H9 (cell line): ENCODE results near the gene LORICRIN. TPM values are rescaled to one million over a fixed set of nuclear protein-coding genes. Genes with fewer than 3 reads are reported as not detected.

Experiments
- DNase-seq: peaks from one replicate; pipeline ENCODE4 v3.0.0-alpha.2; 2017
- H2AFZ ChIP-seq: one replicate; pipeline ENCODE4 v1.6.1; 2013; ENCODE audit warnings: mild to moderate bottlenecking, low read length, control low read depth, moderate library complexity
- H2AK5ac ChIP-seq: 2 replicates; pipeline ENCODE4 v1.6.1; 2013; ENCODE audit warnings: low read length, control low read depth, mixed read lengths; ENCODE audit not compliant: insufficient read length
- H2BK120ac ChIP-seq: one replicate; pipeline ENCODE4 v1.6.1; 2013; ENCODE audit warnings: low read depth, mild to moderate bottlenecking, low read length, control low read depth, inconsistent platforms; ENCODE audit not compliant: poor library complexity, severe bottlenecking
- H2BK12ac ChIP-seq: 2 replicates; pipeline ENCODE4 v1.6.1; 2013; ENCODE audit warnings: low read length, control low read depth, mixed read lengths, low read depth; ENCODE audit not compliant: insufficient read length
- H2BK15ac ChIP-seq: 2 replicates; pipeline ENCODE4 v1.6.1; 2013; ENCODE audit warnings: low read depth, low read length, control low read depth
- H2BK20ac ChIP-seq: one replicate; pipeline ENCODE4 v1.6.1; 2013; ENCODE audit warnings: low read depth, mild to moderate bottlenecking, low read length, control low read depth, inconsistent platforms; ENCODE audit not compliant: poor library complexity, severe bottlenecking
- H2BK5ac ChIP-seq: 2 replicates; pipeline ENCODE4 v1.6.1; 2013; ENCODE audit warnings: low read length, control low read depth, mixed read lengths; ENCODE audit not compliant: insufficient read length
- H3K14ac ChIP-seq: 2 replicates; pipeline ENCODE4 v1.6.1; 2013; ENCODE audit warnings: low read length, control low read depth; ENCODE audit not compliant: insufficient read depth
- H3K18ac ChIP-seq: 2 replicates; pipeline ENCODE4 v1.6.1; 2013; ENCODE audit warnings: low read depth, mild to moderate bottlenecking, mixed read lengths, low read length, control low read depth; ENCODE audit not compliant: insufficient read length
- H3K23ac ChIP-seq: 2 replicates; pipeline ENCODE4 v1.6.1; 2013; ENCODE audit warnings: low read length, control low read depth, mixed read lengths, low read depth; ENCODE audit not compliant: insufficient read length
- H3K23me2 ChIP-seq: 2 replicates; pipeline ENCODE4 v1.6.1; 2013; ENCODE audit warnings: low read depth, mild to moderate bottlenecking, mixed read lengths, low read length, control low read depth; ENCODE audit not compliant: insufficient read length, poor library complexity, severe bottlenecking
- H3K27ac ChIP-seq: 2 replicates; pipeline ENCODE4 v1.5.1; 2013; ENCODE audit warnings: low read length, control low read depth, mixed read lengths, low read depth; ENCODE audit not compliant: insufficient read length
- H3K27me3 ChIP-seq: 2 replicates; pipeline ENCODE4 v1.6.1; 2013; ENCODE audit warnings: low read length, control low read depth, inconsistent platforms; ENCODE audit not compliant: insufficient read depth
- H3K4ac ChIP-seq: 2 replicates; pipeline ENCODE4 v1.6.1; 2013; ENCODE audit warnings: low read depth, mild to moderate bottlenecking, control low read depth, inconsistent platforms, low read length, moderate library complexity
- H3K4me1 ChIP-seq: 2 replicates; pipeline ENCODE4 v1.6.1; 2013; ENCODE audit warnings: low read length, control low read depth, inconsistent platforms; ENCODE audit not compliant: insufficient read depth
- H3K4me2 ChIP-seq: 2 replicates; pipeline ENCODE4 v1.6.1; 2013; ENCODE audit warnings: low read length, control low read depth, mixed read lengths; ENCODE audit not compliant: insufficient read length, insufficient read depth
- H3K56ac ChIP-seq: 2 replicates; pipeline ENCODE4 v1.6.1; 2013; ENCODE audit warnings: low read depth, mild to moderate bottlenecking, mixed read lengths, low read length, control low read depth; ENCODE audit not compliant: insufficient read length
- H3K79me1 ChIP-seq: 2 replicates; pipeline ENCODE4 v1.6.1; 2013; ENCODE audit warnings: low read depth, mild to moderate bottlenecking, moderate library complexity, low read length, control low read depth, inconsistent platforms; ENCODE audit not compliant: insufficient read depth, poor library complexity, severe bottlenecking
- H3K79me2 ChIP-seq: 2 replicates; pipeline ENCODE4 v1.6.1; 2013; ENCODE audit warnings: low read length, control low read depth, inconsistent platforms; ENCODE audit not compliant: insufficient read depth
- H3K9ac ChIP-seq: 2 replicates; pipeline ENCODE4 v1.6.1; 2013; ENCODE audit warnings: low read length, control low read depth, mixed read lengths; ENCODE audit not compliant: insufficient read length; ENCODE audit errors: extremely low read depth
- H3K9me3 ChIP-seq: one replicate; pipeline ENCODE4 v1.6.1; 2013; ENCODE audit warnings: low read depth, low read length, inconsistent platforms; ENCODE audit not compliant: control insufficient read depth
- H3T11ph ChIP-seq: one replicate; pipeline ENCODE4 v1.6.1; 2013; ENCODE audit warnings: mild to moderate bottlenecking, low read length, control low read depth, inconsistent platforms
- H4K20me1 ChIP-seq: one replicate; pipeline ENCODE4 v1.6.1; 2013; ENCODE audit not compliant: control insufficient read depth, insufficient read length, insufficient read depth
- H4K5ac ChIP-seq: 2 replicates; pipeline ENCODE4 v1.6.1; 2013; ENCODE audit warnings: low read depth, mild to moderate bottlenecking, mixed read lengths, low read length, control low read depth; ENCODE audit not compliant: insufficient read length
- H4K8ac ChIP-seq: replicated peaks from 2 replicates; pipeline ENCODE4 v1.6.1; 2013; ENCODE audit warnings: low read length, control low read depth, mixed read lengths, low read depth; ENCODE audit not compliant: insufficient read length
- H4K91ac ChIP-seq: 2 replicates; pipeline ENCODE4 v1.6.1; 2013; ENCODE audit warnings: low read depth, mild to moderate bottlenecking, moderate library complexity, mixed read lengths, low read length, control low read depth; ENCODE audit not compliant: insufficient read length
- H3K27ac Mint-ChIP-seq, 3 experiments: 2 replicates in 2 of 3; 3 replicates in 1 of 3; pipeline ENCODE4 v1.8.0; 2020 to 2021; ENCODE audit warnings: mixed read lengths in 3 of 3, mild to moderate bottlenecking in 1 of 3, moderate library complexity in 1 of 3
- H3K27me3 Mint-ChIP-seq: 2 replicates; pipeline ENCODE4 v1.8.0; 2021; ENCODE audit warnings: low read depth, mild to moderate bottlenecking, moderate library complexity, mixed read lengths
- H3K36me3 Mint-ChIP-seq, 3 experiments: 2 replicates in 2 of 3; 3 replicates in 1 of 3; pipeline ENCODE4 v1.8.0; 2020 to 2021; ENCODE audit warnings: low read depth in 3 of 3, mixed read lengths in 3 of 3; ENCODE audit not compliant: insufficient read depth in 1 of 3
- H3K4me1 Mint-ChIP-seq, 2 experiments: 2 replicates each; pipeline ENCODE4 v1.8.0; 2020; ENCODE audit warnings: mixed read lengths in 2 of 2
- H3K4me3 Mint-ChIP-seq, 2 experiments: 2 replicates in 1 of 2; 3 replicates in 1 of 2; pipeline ENCODE4 v1.8.0; 2020 to 2021; ENCODE audit warnings: mild to moderate bottlenecking in 2 of 2, mixed read lengths in 2 of 2, moderate library complexity in 1 of 2
- H3K9me3 Mint-ChIP-seq, 2 experiments: 2 replicates in 1 of 2; 3 replicates in 1 of 2; pipeline ENCODE4 v1.8.0; 2020; ENCODE audit warnings: mild to moderate bottlenecking in 2 of 2, mixed read lengths in 2 of 2, moderate library complexity in 1 of 2
- CTCF ChIP-seq: fragments of 200-600 bp; sonication (generic); conservative IDR thresholded peaks from 3 replicates; pipeline ENCODE4 v1.8.0; 2021; ENCODE audit warnings: antibody characterized with exemption, mild to moderate bottlenecking
- WGBS: extraction: QIAGEN DNeasy Blood & Tissue Kit; methylation state at CpG from one replicate; pipeline ENCODE4 v1.1.7; 2013; ENCODE audit warnings: missing lambda C conversion rate, low lambda C conversion rate, mixed read lengths; ENCODE audit not compliant: insufficient read length; ENCODE audit errors: extremely low coverage; 5-methylcytosine and 5-hydroxymethylcytosine counted together
- long read RNA-seq: library from polyadenylated mRNA; unstranded; transcript quantifications from one replicate; pipeline ENCODE4 v2.0.0, GENCODE V29; 2020
- total RNA-seq: library from RNA; stranded (reverse); gene quantifications from 2 replicates; pipeline ENCODE4 v1.2.1, GENCODE V29; 2021

The LORICRIN gene
- not detected in 2 replicates for total RNA-seq
- long read RNA-seq, result 0 reads

DNA sequence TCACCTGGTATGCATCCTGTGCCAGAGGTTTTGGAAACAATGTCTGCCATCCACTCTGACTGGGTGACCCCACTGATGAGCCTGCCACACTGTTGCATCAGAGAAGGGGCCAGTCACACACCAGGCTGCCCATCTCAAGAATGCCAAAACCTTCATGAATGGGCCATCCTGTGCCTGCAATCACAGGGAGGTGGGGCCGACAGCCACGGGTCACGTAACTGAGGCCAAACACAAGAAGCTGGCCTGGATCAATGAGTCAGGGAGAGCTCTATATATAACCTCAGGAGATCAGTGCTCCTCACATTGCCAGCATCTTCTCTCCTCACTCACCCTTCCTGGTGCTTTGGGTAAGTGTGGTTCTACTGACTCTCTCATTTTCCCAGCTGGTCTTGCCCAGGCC, at the start of gene LORICRIN:
Gene LORICRIN (plus strand): TSS at position 301 of the 400 bp plus-strand sequence. CDS start 1,263 bp downstream, outside the sequence.
- no peak within 1 kb of the TSS for H3K9ac ChIP-seq
- DNase-seq, result no peak
- no peak for TF ChIP-seq CTCF
- no peak within 1 kb of the TSS for H2AK5ac ChIP-seq
- Mint-ChIP-seq H3K27ac (no peak within 1 kb of the TSS), H3K9me3 (peaks cover 2 to 8% of the 10 kb centered on the region in 2 experiments; a peak in 3 of 5 replicates), H3K4me1 (peaks cover 12 to 14% of the 10 kb centered on the region in 2 experiments), H3K27me3 (peaks cover 67% of the 10 kb centered on the region), H3K36me3 (peaks cover 0 to 3% (median 0%) of the 10 kb centered on the region in 3 experiments; a peak in 1 of 7 replicates), H3K4me3 (peak within 1 kb of the TSS; percentile 48 to 83)
- H3K18ac ChIP-seq, result no peak within 1 kb of the TSS
- no peak within 1 kb of the TSS for H2BK120ac ChIP-seq
- no peak within 1 kb of the TSS for H3K56ac ChIP-seq
- H3K27me3 ChIP-seq, result peaks cover 26% of the 10 kb centered on the region; the same call in 1 of the 2 replicates
- no peaks in the 10 kb centered on the region for H3K9me3 ChIP-seq
- H3K14ac ChIP-seq, result no peak within 1 kb of the TSS; the same call in 1 of the 2 replicates
- H3K4me2 ChIP-seq, result peak within 1 kb of the TSS; percentile 28
- no peak within 1 kb of the TSS for H3K27ac ChIP-seq
- no peaks in the 10 kb centered on the region for H3K79me1 ChIP-seq
- no peak within 1 kb of the TSS for H2BK15ac ChIP-seq
- no peaks in the 10 kb centered on the region for H4K20me1 ChIP-seq
- no peak within 1 kb of the TSS for H4K5ac ChIP-seq
- H2AFZ ChIP-seq, result no peak within 1 kb of the TSS
- H3K4me1 ChIP-seq, result no peaks in the 10 kb centered on the region
- no peak within 1 kb of the TSS for H3K23ac ChIP-seq
- no peak within 1 kb of the TSS for H4K91ac ChIP-seq
- no peaks in the 10 kb centered on the region for H3K79me2 ChIP-seq
- no peak within 1 kb of the TSS for H3T11ph ChIP-seq
- WGBS, result no CpG with 5 or more reads among the region's 3 CpGs
- no peaks in the 10 kb centered on the region for H3K23me2 ChIP-seq
- no peak within 1 kb of the TSS for H4K8ac ChIP-seq
- H3K4ac ChIP-seq, result no peak within 1 kb of the TSS
- no peak within 1 kb of the TSS for H2BK20ac ChIP-seq
- H2BK12ac ChIP-seq, result no peak within 1 kb of the TSS
- no peak within 1 kb of the TSS for H2BK5ac ChIP-seq
